Stimulated activated CD8-positive, alpha-beta memory T cell treated with anti-CD3 and anti-CD28 coated beads, Interleukin-2, amount 100 ng/mL, for 1 hour (primary cell): ENCODE data around the gene KCNJ12.
"Not testable (repeated sequence)": the region's sequence is repeated elsewhere in the genome, so short reads cannot be mapped to it uniquely, and the experiment has no call there.

ENCODE experiments used
- DNase-seq, 2 donors: peaks; one replicate each; pipeline ENCODE4 v3.0.0-alpha.2; 2020; ENCODE audit warnings: low read depth in 2 of 2

KCNJ12 gene

DNA sequence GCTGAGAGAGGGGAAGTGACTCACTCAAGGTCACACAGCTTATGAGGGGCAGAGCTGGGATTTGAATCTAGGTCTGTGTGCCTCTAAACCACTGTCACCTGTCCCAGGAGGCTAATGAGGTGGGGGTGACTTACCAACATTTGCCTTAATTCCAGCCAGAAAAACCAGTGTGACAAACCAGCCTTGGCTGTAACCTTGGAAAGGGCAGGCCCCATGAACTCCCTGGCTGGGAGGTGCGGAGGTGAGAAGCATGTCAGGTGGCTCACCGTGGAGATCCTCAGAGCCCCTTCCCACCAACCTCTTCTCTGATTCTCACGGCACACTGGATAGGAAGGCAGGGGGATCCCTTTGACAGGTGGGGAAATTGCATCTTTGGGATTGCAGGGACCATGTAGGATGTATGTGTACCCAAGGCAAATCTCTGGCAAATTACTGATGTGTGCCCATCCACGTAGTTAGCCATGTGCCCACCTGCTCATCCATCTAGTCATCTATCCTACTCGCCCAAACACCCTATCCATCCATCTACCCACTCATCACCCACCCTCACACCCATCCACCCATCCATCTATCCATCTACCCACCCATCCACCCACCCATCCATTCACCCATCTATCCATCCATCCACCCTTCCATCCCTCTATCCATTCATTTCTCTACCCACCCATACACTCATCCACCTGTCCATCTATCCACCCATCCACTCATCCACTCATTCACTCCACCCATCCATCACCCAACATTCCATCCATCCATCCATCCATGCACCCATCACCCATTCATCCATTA lies 30.7 kb downstream of the KCNJ12 start:
- DNase-seq: not testable (repeated sequence)

DNA sequence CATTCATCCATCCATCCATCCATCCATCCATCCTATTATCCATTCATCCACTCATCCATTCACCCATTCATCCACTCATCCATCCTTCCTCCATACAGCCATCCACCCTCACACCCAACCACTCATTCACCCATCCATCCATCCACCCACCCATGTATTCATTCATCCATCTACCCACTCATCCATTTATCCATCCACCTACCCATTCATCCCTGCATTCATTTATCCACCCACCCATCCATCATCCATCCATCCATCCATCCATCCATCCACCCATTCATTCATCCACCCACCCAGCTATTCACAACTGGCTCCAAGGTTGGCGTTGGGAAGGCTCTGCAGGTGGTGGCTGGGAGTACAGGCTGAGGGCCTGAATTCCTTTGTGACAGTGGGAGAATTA lies 31.6 kb downstream of the KCNJ12 start:
- not testable (repeated sequence) for DNase-seq

DNA sequence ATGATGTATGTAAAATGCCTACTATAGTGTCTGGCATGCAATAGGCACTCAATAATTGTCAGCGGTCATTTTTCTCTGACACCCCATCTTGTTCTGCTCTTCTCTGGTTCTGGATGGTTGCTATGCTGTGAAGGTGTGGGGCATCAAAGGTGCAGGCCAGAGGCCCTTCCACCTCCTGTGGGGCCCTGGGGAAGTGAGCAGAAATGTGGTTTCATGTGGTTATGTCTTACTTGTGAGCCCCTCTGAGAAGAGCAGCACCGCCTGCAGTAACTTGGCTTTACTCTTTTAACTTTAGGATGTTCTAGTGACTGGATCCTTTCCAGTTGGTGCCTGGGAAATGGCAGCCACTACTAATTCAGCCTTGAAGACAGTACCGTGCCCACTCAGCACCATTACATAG lies 32.1 kb downstream of the KCNJ12 start:
- not testable (repeated sequence) for DNase-seq

DNA sequence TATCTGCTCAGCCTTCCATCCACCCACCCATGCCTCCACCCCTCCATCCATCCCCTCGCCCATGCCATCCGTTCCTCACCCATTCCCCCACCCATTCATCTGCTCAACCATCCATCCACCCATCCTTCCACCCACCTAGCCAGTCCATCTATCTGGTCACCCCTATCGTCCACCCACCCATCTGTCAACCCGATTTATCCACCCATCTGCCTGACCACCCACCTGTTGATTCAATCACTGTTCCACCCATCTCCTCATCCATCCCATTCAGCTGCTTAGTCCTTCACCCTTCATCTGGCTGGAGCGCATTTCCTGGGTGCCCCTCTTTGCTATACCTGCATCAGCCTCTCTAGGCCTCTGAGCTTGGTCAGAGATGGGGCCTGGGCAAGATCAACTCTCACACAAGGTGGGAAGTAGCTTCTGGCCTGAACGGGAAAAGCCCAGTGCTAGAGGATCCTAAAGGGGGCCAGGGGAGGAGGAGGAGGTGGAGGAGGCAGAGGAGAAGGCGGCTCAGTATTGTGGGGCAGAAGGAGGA lies 32.7 kb downstream of the KCNJ12 start:
- DNase-seq: not testable (repeated sequence)

DNA sequence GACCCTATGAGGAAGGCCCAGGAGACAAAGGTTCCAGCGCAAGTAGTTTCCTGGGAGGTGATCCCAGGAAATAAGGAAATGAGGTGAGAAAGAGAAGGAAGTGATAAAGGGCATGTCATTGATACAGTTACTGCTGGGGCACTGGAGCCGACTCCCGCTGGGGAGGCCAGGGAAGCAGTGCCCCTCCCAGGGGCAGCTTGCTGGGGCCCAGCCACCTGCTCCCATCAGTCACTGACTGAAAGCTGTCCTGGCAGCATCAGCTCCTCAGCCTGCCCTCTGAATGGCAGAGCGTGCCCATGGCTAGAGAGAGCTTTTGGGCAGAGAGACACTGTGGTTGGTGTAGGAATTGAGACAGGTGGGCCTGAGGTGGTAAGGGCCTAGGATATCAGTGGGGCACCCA lies 33.2 kb downstream of the KCNJ12 start:
- not testable (repeated sequence) for DNase-seq

DNA sequence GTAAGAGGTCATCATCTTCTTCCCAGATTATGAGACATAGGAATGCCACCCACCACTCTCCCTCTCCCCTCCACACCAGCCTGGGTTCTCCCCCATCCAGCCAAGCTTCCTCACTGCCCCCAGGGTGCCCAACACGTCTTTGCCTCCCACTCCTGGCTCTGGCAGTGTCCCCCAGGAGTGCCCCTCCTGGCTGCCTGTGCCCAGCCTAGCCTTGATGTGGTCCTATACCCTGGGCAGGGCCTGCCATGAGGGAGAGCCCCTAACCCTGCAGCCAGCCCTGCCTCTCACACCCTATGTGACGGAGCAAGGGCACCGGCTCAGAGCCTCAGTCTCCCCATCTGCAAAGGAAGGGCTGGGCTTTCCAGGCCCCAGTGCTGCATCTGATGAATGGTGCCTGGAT lies 33.8 kb downstream of the KCNJ12 start:
- not testable (repeated sequence) for DNase-seq

DNA sequence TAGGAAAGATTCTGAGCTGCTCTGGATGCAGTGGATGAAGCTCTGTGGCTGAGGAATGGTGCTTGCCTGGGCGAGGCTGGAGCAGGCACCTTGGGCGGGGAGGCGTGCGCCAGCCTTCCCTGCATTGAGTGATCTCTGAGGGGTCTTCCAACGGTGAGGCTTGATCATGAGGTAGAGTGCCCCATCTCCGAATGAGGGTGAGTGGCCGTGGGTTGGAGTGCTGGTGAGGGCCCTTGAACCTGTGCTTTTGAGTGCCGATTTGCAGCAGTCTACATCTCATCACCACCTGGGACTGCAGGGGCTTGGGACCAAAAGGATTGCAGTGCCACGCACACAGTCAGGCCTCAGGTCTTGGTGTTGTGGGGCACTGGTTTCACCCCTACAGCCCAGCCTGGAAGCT lies 34.2 kb downstream of the KCNJ12 start:
- not testable (repeated sequence) for DNase-seq

DNA sequence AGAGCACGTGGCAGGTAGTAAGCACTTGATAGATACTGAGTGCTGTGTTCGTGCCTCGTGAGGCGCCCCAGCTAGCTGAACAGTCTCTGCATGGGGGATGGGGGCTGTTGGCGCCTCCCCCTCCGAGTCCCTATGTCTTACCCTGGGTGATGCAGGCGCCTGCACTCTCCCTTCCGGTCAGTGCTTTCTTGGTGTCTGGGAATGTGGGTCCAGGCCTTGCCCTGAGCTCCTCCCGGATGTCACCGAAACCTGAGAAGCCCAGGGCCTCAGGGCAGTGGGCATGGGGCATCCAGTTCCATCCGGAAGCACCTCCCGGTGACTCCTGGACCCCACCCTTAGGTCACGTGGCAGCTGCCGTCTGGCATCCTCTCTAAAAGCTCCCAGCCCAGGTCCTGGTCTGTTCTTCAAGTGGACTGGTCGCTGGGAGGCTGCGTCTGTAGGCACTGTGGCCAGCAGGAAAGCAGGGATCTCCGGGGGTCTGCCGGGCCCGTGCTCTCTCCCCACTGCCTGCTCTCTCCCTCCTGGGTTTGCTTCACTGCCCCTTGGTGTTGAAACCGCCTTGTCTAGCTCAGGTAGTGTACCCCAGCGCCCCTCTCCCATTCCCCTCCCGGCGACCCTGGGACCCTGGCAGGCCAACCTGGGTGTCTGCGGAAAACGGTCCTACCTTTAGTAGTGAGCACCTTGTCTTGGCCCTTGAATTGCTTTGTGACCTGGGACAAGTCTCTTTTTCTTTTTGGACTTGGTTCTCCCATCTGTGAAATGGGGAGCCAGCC lies 34.9 kb downstream of the KCNJ12 start:
- DNase-seq: not testable (repeated sequence)

DNA sequence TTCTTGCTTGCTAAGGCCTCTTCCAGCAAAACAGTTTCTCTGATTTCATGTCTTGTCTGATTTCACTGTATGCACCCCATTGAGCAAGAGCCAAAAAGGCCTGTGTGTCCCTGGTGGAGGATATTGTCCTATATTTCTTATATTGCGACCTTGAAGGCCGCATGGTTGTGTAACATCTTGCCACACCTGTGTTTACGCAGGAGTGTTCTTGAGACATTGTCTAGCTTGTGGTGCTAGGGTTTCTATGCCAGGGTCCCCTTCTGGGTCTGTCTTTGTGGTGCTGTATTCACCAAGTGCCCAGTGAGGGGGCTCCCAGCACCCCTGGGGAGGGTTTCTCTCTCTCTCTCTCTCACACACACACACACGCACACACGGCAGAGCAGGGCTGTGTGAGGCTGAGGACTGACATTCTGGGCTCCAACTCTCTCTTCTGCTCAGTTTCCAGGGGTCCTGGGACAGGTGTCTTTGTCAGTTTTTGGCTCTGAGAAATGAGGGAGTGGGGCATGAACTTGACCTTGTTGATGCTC lies 35.6 kb downstream of the KCNJ12 start:
- not testable (repeated sequence) for DNase-seq

DNA sequence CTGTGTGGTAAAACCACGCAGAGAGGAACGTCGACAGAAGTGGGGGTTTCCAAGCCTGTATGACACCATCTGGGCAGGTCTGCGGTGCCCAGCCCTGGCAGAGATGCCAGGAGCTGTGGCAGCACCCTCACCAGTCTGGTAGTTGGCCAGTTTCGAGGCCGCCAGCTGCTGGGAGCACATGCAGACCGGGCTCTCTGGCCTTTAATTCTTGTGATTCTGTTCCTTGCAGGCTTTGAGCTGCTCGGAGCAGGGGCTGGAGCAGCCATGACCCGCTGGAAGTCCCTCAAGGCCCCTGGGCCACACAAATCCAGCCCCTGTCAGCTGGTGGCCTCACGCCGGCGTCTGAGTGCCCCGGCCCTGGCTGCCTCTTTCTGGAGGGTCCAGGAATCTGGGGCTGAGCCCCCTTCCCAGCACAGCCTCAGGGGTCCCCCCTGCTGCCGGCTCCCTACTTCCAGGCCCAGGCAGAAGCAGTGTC lies 36.1 kb downstream of the KCNJ12 start:
- not testable (repeated sequence) for DNase-seq

DNA sequence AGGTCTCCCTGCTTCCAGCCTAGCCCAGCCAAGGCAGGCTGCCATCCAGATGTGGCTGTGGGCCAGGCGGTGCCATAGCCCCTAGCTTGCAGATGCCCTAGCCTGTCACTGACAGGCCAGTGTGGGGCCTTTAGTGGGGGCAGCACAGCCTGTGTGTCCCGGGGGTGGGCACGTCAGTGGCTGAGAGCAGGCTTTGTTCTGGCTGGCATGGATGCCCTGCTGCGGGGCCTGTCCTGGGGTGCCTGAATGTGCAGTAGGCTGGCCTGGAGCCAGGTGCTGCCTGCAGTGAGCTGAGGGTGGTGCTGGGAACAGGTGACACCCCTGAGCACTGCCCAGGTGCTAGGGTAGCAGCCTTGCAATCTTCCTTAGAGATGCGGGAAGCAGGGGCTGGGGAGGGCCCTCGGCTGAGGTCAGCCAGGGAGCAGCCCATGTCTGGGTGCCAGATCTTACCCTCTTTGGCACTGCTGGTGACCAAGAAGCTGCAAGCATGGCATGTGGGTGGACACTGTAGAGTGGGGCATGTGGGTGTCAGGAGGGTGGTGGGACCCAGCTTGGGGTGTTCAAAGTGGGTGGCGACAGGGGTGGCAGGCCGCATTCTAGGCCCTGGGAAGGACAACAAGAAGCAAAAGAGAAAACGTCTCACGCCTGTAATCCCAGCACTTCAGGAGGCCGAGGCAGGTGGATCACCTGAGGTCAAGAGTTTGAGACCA lies 37.6 kb downstream of the KCNJ12 start:
- DNase-seq: not testable (repeated sequence)

DNA sequence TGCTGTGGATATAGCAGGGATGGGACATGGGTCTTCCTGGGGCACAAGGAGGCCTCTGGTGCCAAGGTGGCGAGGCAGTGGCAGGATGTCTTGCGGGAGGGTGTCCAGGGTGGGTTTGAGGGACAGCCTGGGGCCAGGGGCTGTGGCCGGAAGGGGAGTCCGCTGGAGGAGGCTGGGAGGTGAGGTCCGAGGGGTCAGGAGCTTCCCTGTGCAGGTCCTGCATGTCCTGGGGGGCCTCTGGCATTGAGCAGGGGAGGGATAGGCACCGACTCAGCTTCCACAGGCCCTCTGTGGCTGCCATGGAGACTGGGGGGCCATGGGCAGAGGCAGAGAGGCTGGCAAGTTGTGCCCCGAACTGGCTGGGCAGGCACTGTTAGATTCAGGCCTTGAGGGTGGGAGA lies 38.5 kb downstream of the KCNJ12 start:
- DNase-seq: not testable (repeated sequence)

DNA sequence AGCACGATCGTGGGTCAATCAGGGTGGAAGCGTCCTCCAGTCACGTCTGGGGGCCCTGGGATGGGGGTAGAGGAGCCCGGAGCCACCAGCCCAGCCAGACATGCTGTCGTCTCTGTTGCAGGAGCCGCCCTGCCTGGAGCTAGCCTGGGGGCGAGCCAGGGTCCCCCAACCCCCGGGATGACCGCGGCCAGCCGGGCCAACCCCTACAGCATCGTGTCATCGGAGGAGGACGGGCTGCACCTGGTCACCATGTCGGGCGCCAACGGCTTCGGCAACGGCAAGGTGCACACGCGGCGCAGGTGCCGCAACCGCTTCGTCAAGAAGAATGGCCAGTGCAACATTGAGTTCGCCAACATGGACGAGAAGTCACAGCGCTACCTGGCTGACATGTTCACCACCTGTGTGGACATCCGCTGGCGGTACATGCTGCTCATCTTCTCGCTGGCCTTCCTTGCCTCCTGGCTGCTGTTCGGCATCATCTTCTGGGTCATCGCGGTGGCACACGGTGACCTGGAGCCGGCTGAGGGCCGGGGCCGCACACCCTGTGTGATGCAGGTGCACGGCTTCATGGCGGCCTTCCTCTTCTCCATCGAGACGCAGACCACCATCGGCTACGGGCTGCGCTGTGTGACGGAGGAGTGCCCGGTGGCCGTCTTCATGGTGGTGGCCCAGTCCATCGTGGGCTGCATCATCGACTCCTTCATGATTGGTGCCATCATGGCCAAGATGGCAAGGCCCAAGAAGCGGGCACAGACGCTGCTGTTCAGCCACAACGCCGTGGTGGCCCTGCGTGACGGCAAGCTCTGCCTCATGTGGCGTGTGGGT lies 39.2 kb downstream of the KCNJ12 start:
- DNase-seq: not testable (repeated sequence)

DNA sequence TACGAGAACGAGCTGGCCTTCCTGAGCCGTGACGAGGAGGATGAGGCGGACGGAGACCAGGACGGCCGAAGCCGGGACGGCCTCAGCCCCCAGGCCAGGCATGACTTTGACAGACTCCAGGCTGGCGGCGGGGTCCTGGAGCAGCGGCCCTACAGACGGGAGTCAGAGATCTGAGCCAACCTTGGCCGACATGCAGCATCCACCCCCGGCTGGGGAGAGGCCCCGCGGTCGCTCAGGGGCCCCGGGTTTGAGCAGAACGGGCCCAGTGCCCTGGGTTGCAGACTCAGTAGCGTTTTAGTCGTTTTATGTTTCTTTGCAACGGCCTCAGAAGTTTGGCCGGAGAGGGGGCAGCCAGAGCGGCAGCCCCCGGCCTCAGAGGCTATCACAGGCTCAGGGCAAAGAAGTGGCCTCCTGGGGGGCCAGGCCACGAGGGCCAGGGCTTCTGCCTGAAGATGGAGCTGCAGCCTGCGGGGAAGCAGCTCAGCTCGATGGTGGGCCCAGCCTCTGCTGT lies 40.4 kb downstream of the KCNJ12 start:
- not testable (repeated sequence) for DNase-seq

DNA sequence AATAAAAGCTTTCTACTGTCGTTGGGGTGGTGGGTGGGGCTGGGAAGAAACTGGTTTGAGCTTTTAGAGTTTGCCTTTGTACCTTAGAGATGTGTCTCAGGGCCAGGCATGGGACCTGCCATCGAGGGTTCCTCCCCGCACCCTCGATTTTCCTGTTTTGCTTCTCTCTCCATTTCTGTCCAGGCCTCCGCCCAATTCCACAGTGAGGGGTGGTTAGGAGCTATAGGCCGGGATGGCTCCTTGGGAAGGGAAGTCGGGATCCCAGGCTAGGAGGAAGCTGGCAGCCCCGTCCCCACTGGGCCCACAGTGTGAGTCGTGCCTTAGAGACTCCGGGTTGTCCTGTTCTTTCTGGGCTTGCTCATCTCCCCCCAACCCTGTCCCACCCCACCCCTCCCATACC lies 41.2 kb downstream of the KCNJ12 start:
- DNase-seq: not testable (repeated sequence)

DNA sequence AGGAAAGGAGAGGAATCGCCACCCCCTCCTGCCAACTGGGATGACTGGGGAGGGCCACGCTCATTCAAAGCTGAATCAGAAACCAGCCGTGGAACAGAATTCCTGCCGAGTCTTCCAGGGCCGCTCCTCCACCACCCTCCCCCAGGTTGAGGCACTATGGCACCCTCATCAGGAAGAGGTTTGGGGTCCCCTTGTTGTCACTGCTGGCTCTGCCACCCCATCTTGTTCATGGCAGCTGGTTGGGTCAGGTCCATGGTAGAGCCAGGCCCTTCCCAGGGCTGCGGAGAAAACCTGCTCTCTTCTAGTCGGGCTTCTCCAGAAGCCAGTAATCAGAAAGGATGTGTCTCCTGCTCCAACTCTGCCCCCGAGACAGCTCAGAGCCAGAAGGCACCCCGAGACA lies 41.8 kb downstream of the KCNJ12 start:
- no peak for DNase-seq

DNA sequence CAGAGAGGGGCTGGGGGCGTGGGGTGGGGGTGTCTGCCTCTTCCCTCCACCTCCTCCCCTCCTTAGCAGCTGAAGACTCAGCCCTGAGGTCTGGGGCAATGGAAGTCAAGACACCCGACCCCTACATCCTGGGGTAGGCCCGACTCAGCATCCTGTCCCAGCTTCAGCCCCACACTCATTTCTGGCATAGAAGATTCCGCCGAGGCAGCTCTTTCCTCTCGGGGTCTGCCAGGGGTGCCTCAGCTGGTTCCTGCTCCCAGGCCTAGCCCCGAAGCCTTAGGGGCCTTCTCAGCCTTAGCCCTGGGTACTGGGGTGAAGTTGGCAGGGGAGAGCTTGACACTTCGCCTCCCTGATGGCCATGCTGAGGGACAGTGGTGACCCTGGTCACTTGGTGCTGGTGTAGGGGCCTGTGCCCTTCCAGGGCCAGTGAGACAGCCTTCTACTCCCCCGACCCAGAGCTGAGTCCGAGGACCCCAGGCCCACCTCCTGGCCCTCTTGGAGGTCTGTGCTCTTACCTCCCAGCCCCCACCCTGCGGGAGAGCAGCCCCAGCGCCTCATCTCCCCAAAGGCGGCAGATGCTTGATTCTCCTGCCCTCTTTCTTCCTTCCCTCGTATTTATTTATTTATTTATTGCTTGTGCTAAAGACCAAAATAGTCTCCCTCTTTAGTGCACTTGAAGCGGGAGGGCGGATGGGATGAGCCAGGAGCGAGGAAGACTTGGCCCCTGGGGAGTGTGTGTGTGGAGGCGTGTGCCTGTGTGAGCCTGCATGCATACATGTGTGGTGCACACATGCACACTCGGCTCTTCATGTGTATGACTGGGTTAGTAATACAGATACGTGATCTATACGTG lies 42.5 kb downstream of the KCNJ12 start:
- DNase-seq: no peak

DNA sequence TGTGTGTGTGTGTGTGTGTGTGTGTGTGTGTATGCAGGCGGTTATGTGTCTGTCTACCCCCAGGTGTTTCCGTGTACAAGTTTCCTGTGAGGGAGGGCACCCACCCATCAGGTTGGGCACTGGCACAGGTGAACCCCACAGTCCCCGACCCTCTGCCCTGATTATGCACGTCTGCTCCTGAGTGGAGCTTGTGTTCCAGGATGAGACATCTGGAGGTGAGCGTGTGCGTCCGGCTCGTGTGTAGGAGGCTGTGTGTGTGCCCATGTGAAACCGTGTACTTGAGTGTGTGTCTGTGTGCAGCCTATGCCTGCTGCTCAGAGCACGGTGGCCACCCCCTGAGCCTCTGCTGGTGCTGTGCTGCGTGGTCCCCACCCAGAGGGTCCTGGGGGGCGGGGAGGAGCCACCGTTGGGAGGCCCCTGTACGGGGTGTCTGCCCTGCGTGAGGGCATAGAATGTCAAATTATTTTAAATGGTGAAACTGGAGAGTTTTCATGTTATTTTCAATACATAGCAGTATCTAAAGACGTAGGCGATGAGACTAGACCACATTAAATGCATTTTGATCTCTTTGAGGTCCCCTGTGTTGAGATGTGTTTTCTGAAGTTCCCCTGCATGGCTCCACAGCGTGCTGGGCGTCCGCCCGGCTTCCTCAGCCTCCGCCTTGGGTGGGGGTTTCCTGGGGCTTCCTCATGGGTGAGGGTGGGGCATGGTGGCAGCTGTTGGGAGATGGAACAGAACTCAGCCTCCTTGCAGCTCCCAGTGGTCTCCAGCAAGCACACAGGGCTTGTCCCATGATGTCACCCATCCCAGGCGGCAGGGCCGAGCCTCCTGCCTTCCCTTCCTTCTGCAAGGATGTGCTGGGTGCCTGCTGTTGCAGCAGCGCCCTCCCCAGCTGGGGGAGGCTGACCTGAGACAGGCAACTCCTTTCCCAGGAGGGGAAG lies 43.4 kb downstream of the KCNJ12 start:
- DNase-seq: no peak
